HAP-1 (cell line): ENCODE data around the gene LRRC7.

Source experiments
- DNase-seq, 2 experiments: peaks; one replicate each; pipeline ENCODE4 v3.0.0-alpha.2; 2016 to 2020; ENCODE audit warnings: low spot score in 2 of 2
- H3K27me3 ChIP-seq: fragments of 250-450 bp; sonication (Bioruptor Pico); 2 replicates; pipeline ENCODE4 v1.5.1; 2020; ENCODE audit warnings: low read depth, mild to moderate bottlenecking, moderate library complexity
- H3K36me3 ChIP-seq: fragments of 250-450 bp; sonication (Bioruptor Pico); replicated peaks from 2 replicates; pipeline ENCODE4 v1.5.1; 2020; ENCODE audit warnings: mild to moderate bottlenecking
- H3K4me1 ChIP-seq: fragments of 250-450 bp; sonication (Bioruptor Pico); 2 replicates; pipeline ENCODE4 v1.5.1; 2020; ENCODE audit warnings: mild to moderate bottlenecking
- H3K4me3 ChIP-seq: fragments of 250-450 bp; sonication (Bioruptor Pico); 2 replicates; pipeline ENCODE4 v1.5.1; 2020; ENCODE audit warnings: mild to moderate bottlenecking, moderate library complexity
- H3K9me3 ChIP-seq: fragments of 250-450 bp; sonication (Bioruptor Pico); 2 replicates; pipeline ENCODE4 v1.5.1; 2020; ENCODE audit warnings: mild to moderate bottlenecking, moderate library complexity
- in situ Hi-C: fragments of 300-500 bp; cut with MboI; formaldehyde crosslinking; loops from 3 replicates; pipeline ENCODE4 v1.14.3; 2020; ENCODE audit warnings: low sequenced_read_pairs, inconsistent platforms, mixed read lengths

Gene LRRC7

GRCh38 chr1:69777971-69778370, 210.2 kb downstream of the LRRC7 start:
- no peak for DNase-seq
- no peaks in the 10 kb centered on the region for H3K27me3 ChIP-seq
- H3K4me3 ChIP-seq: no peak overlapping the region
- in situ Hi-C loops: no loop called here
- no peaks in the 10 kb centered on the region for H3K9me3 ChIP-seq
- no peaks in the 10 kb centered on the region for H3K36me3 ChIP-seq
- H3K4me1 ChIP-seq: no peaks in the 10 kb centered on the region

- no peaks in the 10 kb centered on the region; the same call in 1 of the 2 replicates for H3K27me3 ChIP-seq
- peak in 1 of 2 experiments; percentile 12 for DNase-seq
- no peaks in the 10 kb centered on the region for H3K4me1 ChIP-seq
- no peaks in the 10 kb centered on the region for H3K9me3 ChIP-seq
- in situ Hi-C loops: no loop called here
- no peak overlapping the region for H3K4me3 ChIP-seq
- H3K36me3 ChIP-seq: no peaks in the 10 kb centered on the region
Observed at GRCh38 chr1:69787151-69787550, 219.4 kb downstream of the LRRC7 start.

GRCh38 chr1:69791311-69791710, 223.6 kb downstream of the LRRC7 start:
- no peaks in the 10 kb centered on the region; the same call in 1 of the 2 replicates for H3K27me3 ChIP-seq
- no peak for DNase-seq
- no peaks in the 10 kb centered on the region for H3K9me3 ChIP-seq
- H3K4me1 ChIP-seq: no peaks in the 10 kb centered on the region
- H3K36me3 ChIP-seq: no peaks in the 10 kb centered on the region
- H3K4me3 ChIP-seq: no peak overlapping the region
- in situ Hi-C loops: no loop called here

GRCh38 chr1:69794831-69795230, 227.1 kb downstream of the LRRC7 start:
- in situ Hi-C loops: no loop called here
- Histone ChIP-seq H3K36me3 (no peaks in the 10 kb centered on the region), H3K27me3 (no peaks in the 10 kb centered on the region), H3K4me3 (no peak overlapping the region), H3K4me1 (no peaks in the 10 kb centered on the region), H3K9me3 (no peaks in the 10 kb centered on the region)
- no peak for DNase-seq

GRCh38 chr1:69814926-69815325, 247.2 kb downstream of the LRRC7 start:
- no peak for DNase-seq
- no peaks in the 10 kb centered on the region for H3K4me1 ChIP-seq
- H3K9me3 ChIP-seq: no peaks in the 10 kb centered on the region
- in situ Hi-C loops: no loop called here
- no peaks in the 10 kb centered on the region for H3K27me3 ChIP-seq
- no peak overlapping the region for H3K4me3 ChIP-seq
- no peaks in the 10 kb centered on the region for H3K36me3 ChIP-seq

GRCh38 chr1:69824932-69825331, 257.2 kb downstream of the LRRC7 start:
- in situ Hi-C loops: no loop called here
- Histone ChIP-seq H3K27me3 (no peaks in the 10 kb centered on the region), H3K4me3 (no peak overlapping the region), H3K36me3 (no peaks in the 10 kb centered on the region), H3K4me1 (no peaks in the 10 kb centered on the region), H3K9me3 (no peaks in the 10 kb centered on the region)
- no peak for DNase-seq

GRCh38 chr1:69827732-69828131, 260.0 kb downstream of the LRRC7 start:
- H3K4me3 ChIP-seq: no peak overlapping the region
- in situ Hi-C loops: no loop called here
- H3K27me3 ChIP-seq: no peaks in the 10 kb centered on the region
- no peak for DNase-seq
- no peaks in the 10 kb centered on the region for H3K9me3 ChIP-seq
- no peaks in the 10 kb centered on the region for H3K36me3 ChIP-seq
- no peaks in the 10 kb centered on the region for H3K4me1 ChIP-seq

GRCh38 chr1:69833536-69833935, 265.8 kb downstream of the LRRC7 start:
- DNase-seq: no peak
- Histone ChIP-seq H3K36me3 (no peaks in the 10 kb centered on the region), H3K4me3 (no peak overlapping the region), H3K9me3 (no peaks in the 10 kb centered on the region), H3K4me1 (no peaks in the 10 kb centered on the region), H3K27me3 (no peaks in the 10 kb centered on the region)
- in situ Hi-C loops: no loop called here

GRCh38 chr1:69834336-69834735, 266.6 kb downstream of the LRRC7 start:
- no peaks in the 10 kb centered on the region for H3K9me3 ChIP-seq
- in situ Hi-C loops: no loop called here
- H3K4me1 ChIP-seq: no peaks in the 10 kb centered on the region
- no peak for DNase-seq
- no peaks in the 10 kb centered on the region for H3K36me3 ChIP-seq
- H3K27me3 ChIP-seq: no peaks in the 10 kb centered on the region
- H3K4me3 ChIP-seq: no peak overlapping the region

- no peaks in the 10 kb centered on the region for H3K36me3 ChIP-seq
- in situ Hi-C loops: no loop called here
- no peak overlapping the region for H3K4me3 ChIP-seq
- no peaks in the 10 kb centered on the region for H3K4me1 ChIP-seq
- no peaks in the 10 kb centered on the region for H3K9me3 ChIP-seq
- no peaks in the 10 kb centered on the region for H3K27me3 ChIP-seq
- DNase-seq: peak in 1 of 2 experiments; percentile 4
Observed at GRCh38 chr1:69835955-69836354, 268.2 kb downstream of the LRRC7 start.

- Histone ChIP-seq H3K9me3 (no peaks in the 10 kb centered on the region), H3K27me3 (no peaks in the 10 kb centered on the region), H3K4me1 (no peaks in the 10 kb centered on the region), H3K4me3 (no peak overlapping the region), H3K36me3 (no peaks in the 10 kb centered on the region)
- in situ Hi-C loops: no loop called here
- DNase-seq: no peak
Observed at GRCh38 chr1:69836971-69837636, 269.4 kb downstream of the LRRC7 start.

- in situ Hi-C loops: no loop called here
- H3K27me3 ChIP-seq: no peaks in the 10 kb centered on the region
- H3K36me3 ChIP-seq: no peaks in the 10 kb centered on the region
- no peak for DNase-seq
- no peaks in the 10 kb centered on the region for H3K9me3 ChIP-seq
- H3K4me1 ChIP-seq: no peaks in the 10 kb centered on the region
- H3K4me3 ChIP-seq: no peak overlapping the region
Observed at GRCh38 chr1:69842326-69842725, 274.6 kb downstream of the LRRC7 start.

- H3K9me3 ChIP-seq: no peaks in the 10 kb centered on the region
Observed at GRCh38 chr1:69845655-69846054, 277.9 kb downstream of the LRRC7 start.

GRCh38 chr1:69846267-69846666, 278.5 kb downstream of the LRRC7 start:
- peak in 1 of 2 experiments; percentile 39 for DNase-seq
- Histone ChIP-seq H3K4me3 (no peak overlapping the region), H3K9me3 (no peaks in the 10 kb centered on the region), H3K36me3 (no peaks in the 10 kb centered on the region), H3K27me3 (no peaks in the 10 kb centered on the region), H3K4me1 (no peaks in the 10 kb centered on the region)
- in situ Hi-C loops: no loop called here

More at GRCh38 chr1:69845655-69846054, 277.9 kb downstream of the LRRC7 start:
- Histone ChIP-seq H3K4me3 (no peak overlapping the region), H3K36me3 (no peaks in the 10 kb centered on the region), H3K27me3 (no peaks in the 10 kb centered on the region), H3K4me1 (no peaks in the 10 kb centered on the region)
- peak in 1 of 2 experiments; percentile 32 for DNase-seq
- in situ Hi-C loops: no loop called here

GRCh38 chr1:69847670-69848069, 279.9 kb downstream of the LRRC7 start:
- DNase-seq: no peak
- no peak overlapping the region for H3K4me3 ChIP-seq
- H3K4me1 ChIP-seq: no peaks in the 10 kb centered on the region
- H3K36me3 ChIP-seq: no peaks in the 10 kb centered on the region
- no peaks in the 10 kb centered on the region for H3K27me3 ChIP-seq
- no peaks in the 10 kb centered on the region for H3K9me3 ChIP-seq
- in situ Hi-C loops: no loop called here
